Activated B cell treated with CpG ODN at 0.5 μM for 24 hours (primary cell): ENCODE measurements around the gene TATDN2. TPM values are rescaled to one million over a fixed set of nuclear protein-coding genes. Genes with fewer than 3 reads are reported as not detected.
"Not testable (repeated sequence)": the region's sequence is repeated elsewhere in the genome, so short reads cannot be mapped to it uniquely, and the experiment has no call there.

Experiments
- ATAC-seq: fragments of 200-7000 bp; cut with Tn5 transposase; one replicate; pipeline ENCODE4 v1.10.0; 2021; ENCODE audit warnings: low read depth, mild to moderate bottlenecking, moderate library complexity
- CTCF ChIA-PET: fragments of 350-600 bp; sonication (Branson Sonifier 250); formaldehyde crosslinking; loops from one replicate; lab custom pipeline; 2021; ENCODE audit warnings: antibody characterized with exemption; lab: Charles Lee
- POLR2A ChIA-PET: fragments of 350-600 bp; sonication (Branson Sonifier 250); formaldehyde crosslinking; loops from one replicate; lab custom pipeline; 2021; ENCODE audit warnings: antibody characterized with exemption; lab: Charles Lee
- DNase-seq: peaks from one replicate; pipeline ENCODE4 v3.0.0; 2022
- H3K27ac Mint-ChIP-seq: one replicate; pipeline ENCODE4 v1.8.0; 2020; ENCODE audit warnings: mixed read lengths
- H3K27me3 Mint-ChIP-seq: one replicate; pipeline ENCODE4 v1.8.0; 2021; ENCODE audit warnings: mixed read lengths
- H3K36me3 Mint-ChIP-seq: one replicate; pipeline ENCODE4 v1.8.0; 2021; ENCODE audit warnings: low read depth, mixed read lengths
- H3K4me1 Mint-ChIP-seq: one replicate; pipeline ENCODE4 v1.8.0; 2021; ENCODE audit warnings: mixed read lengths
- H3K4me3 Mint-ChIP-seq: one replicate; pipeline ENCODE4 v1.8.0; 2020; ENCODE audit warnings: mild to moderate bottlenecking, mixed read lengths
- H3K9me3 Mint-ChIP-seq: one replicate; pipeline ENCODE4 v1.8.0; 2020; ENCODE audit warnings: mixed read lengths
- intact Hi-C: fragments of 100-400 bp; cut with micrococcal nuclease; formaldehyde crosslinking; loops from one replicate; pipeline ENCODE4 v1.15.1; 2024
- total RNA-seq: library from RNA; stranded (reverse); gene quantifications from 2 replicates; pipeline ENCODE4 v1.2.3, GENCODE V29; 2022
- TF ChIP-seq, protein P1 (sequence below): fragments of 200-600 bp; IDR thresholded peaks from one replicate; pipeline ENCODE4 v1.8.0; 2022; ENCODE audit warnings: antibody characterized with exemption, mild to moderate bottlenecking

TATDN2 gene
- total RNA-seq, 1 donor from 2014 or later: 55.6 TPM

GRCh38 chr3:10292505-10293419 lies 44.5 kb downstream of the TATDN2 start, which contains the start of gene GHRL:
TSS of gene GHRL (minus strand) at chr3:10292947. CDS start at chr3:10290180, 2,767 bp downstream.
- Mint-ChIP-seq H3K4me1 (peaks cover 36% of the 10 kb centered on the region), H3K4me3 (peak within 1 kb of the TSS; percentile 81), H3K9me3 (no peaks in the 10 kb centered on the region), H3K36me3 (peaks cover 28% of the 10 kb centered on the region), H3K27ac (peak within 1 kb of the TSS; percentile 85), H3K27me3 (no peaks in the 10 kb centered on the region)
- ChIA-PET CTCF (interaction anchor here (0.9 to 1.3 kb wide), 3 partner anchors 29 to 360 kb away, joined by 3 read pairs; partner anchors contain the start of gene TATDN2), POLR2A (interaction anchor here (0.7 to 1.9 kb wide), 9 partner anchors 12 to 449 kb away, joined by 3 to 15 read pairs (median 6); partner anchors contain the start of genes CRELD1, EMC3, RPUSD3 and SEC13)
- TF ChIP-seq, protein P1, sequence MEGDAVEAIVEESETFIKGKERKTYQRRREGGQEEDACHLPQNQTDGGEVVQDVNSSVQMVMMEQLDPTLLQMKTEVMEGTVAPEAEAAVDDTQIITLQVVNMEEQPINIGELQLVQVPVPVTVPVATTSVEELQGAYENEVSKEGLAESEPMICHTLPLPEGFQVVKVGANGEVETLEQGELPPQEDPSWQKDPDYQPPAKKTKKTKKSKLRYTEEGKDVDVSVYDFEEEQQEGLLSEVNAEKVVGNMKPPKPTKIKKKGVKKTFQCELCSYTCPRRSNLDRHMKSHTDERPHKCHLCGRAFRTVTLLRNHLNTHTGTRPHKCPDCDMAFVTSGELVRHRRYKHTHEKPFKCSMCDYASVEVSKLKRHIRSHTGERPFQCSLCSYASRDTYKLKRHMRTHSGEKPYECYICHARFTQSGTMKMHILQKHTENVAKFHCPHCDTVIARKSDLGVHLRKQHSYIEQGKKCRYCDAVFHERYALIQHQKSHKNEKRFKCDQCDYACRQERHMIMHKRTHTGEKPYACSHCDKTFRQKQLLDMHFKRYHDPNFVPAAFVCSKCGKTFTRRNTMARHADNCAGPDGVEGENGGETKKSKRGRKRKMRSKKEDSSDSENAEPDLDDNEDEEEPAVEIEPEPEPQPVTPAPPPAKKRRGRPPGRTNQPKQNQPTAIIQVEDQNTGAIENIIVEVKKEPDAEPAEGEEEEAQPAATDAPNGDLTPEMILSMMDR: no peak
- intact Hi-C loops: loop anchor here (1.0 to 2.0 kb wide), 2 partner anchors 29 to 44 kb away; partner anchors contain the start of genes SEC13 and TATDN2
- DNase-seq (peak; percentile 50), ATAC-seq (peak; percentile 91)

DNA sequence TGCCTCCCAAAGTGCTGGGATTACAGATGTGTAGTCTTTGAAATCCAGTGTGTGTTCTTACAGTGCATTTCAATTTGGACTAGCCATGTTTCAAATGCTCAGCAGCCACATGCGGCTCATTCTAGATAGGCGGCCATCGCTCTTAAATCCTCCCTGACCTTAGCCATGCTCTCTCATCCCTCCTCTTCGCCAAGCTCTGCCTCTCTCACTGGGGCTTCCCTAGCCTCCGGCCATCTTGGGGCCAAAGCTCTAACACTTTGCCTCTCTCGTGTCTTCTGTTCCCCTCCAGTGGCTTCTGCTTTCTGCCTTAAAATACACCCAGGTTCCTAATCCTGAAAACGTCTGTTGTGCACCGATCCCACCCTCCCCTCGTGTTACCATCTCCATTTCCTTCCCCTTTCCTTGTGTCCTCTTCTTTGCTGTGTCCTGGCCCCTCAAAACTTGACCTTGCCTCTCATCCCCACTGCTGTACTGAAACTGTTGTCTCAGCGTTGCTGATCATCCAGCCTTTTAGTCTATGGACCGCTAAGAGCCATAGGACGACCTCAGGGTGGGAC lies 45.8 kb downstream of the TATDN2 start:
- no peak for ATAC-seq
- H3K9me3 Mint-ChIP-seq: no peaks in the 10 kb centered on the region
- no peak overlapping the region for H3K4me3 Mint-ChIP-seq
- DNase-seq: no peak
- intact Hi-C loops: no loop called here
- TF ChIP-seq, protein P1: no peak
- CTCF ChIA-PET: interaction anchor here (0.9 to 1.3 kb wide), 2 partner anchors 30 to 361 kb away, joined by 3 read pairs; no protein-coding TSS in a partner anchor
- H3K4me1 Mint-ChIP-seq: peaks cover 36% of the 10 kb centered on the region
- POLR2A ChIA-PET: interaction anchor here (1.3 to 1.9 kb wide), 2 partner anchors 11 to 153 kb away, joined by 4 to 9 read pairs; partner anchors contain the start of gene VHL
- peak overlapping the region; percentile 1 for H3K27ac Mint-ChIP-seq
- peaks cover 18% of the 10 kb centered on the region for H3K36me3 Mint-ChIP-seq
- H3K27me3 Mint-ChIP-seq: no peaks in the 10 kb centered on the region

DNA sequence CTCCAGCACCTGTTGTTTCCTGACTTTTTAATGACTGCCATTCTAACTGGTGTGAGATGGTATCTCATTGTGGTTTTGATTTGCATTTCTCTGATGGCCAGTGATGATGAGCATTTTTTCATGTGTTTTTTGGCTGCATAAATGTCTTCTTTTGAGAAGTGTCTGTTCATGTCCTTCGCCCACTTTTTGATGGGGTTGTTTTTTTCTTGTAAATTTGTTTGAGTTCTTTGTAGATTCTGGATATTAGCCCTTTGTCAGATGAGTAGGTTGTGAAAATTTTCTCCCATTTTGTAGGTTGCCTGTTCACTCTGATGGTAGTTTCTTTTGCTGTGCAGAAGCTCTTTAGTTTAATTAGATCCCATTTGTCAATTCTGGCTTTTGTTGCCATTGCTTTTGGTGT lies 49.8 kb downstream of the TATDN2 start:
- H3K27ac Mint-ChIP-seq, H3K4me3 Mint-ChIP-seq, H3K27me3 Mint-ChIP-seq, POLR2A ChIA-PET, CTCF ChIA-PET, H3K9me3 Mint-ChIP-seq, ATAC-seq, DNase-seq, intact Hi-C loops: not testable (repeated sequence)
- Mint-ChIP-seq H3K36me3 (peaks cover 49% of the 10 kb centered on the region), H3K4me1 (peaks cover 25% of the 10 kb centered on the region)

GRCh38 chr3:10299175-10299574 lies 50.9 kb downstream of the TATDN2 start:
- H3K27ac Mint-ChIP-seq: no peak overlapping the region

DNA sequence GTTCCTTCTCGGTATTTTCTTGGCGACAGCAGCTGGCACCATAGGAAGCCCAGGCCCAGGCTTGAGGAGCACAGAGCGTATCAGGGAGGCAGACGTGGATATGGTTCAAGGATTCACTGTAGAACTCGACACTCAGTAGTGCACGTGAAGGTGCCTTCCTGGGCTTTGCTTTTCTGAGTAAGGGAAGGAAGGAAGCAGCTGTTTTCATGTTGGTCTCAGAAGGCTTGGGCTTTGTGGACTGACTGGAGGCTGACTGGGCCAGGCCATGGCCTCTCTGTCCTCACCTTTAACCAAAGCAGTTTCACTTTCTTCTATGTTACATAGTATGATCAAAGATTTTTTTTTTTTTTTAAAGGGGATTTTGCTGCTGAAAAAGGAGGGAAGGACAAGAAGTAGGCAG lies 51.4 kb downstream of the TATDN2 start:
- peak; percentile 34 for ATAC-seq
- Mint-ChIP-seq H3K27me3 (no peaks in the 10 kb centered on the region), H3K4me1 (peaks cover 11% of the 10 kb centered on the region), H3K4me3 (no peak overlapping the region), H3K27ac (peak overlapping the region; percentile 47), H3K36me3 (peaks cover 65% of the 10 kb centered on the region), H3K9me3 (no peaks in the 10 kb centered on the region)
- intact Hi-C loops: no loop called here
- POLR2A ChIA-PET: interaction anchor here (0.5 to 0.6 kb wide), 3 partner anchors 17 to 902 kb away, joined by 3 to 6 read pairs (median 6); partner anchors contain the start of genes SETD5 and TATDN2
- no peak for DNase-seq
- TF ChIP-seq, protein P1: no peak
- CTCF ChIA-PET: no interaction called here

More at GRCh38 chr3:10299175-10299574, 50.9 kb downstream of the TATDN2 start:
- Mint-ChIP-seq H3K4me3 (no peak overlapping the region), H3K4me1 (peaks cover 14% of the 10 kb centered on the region), H3K9me3 (no peaks in the 10 kb centered on the region), H3K36me3 (peaks cover 60% of the 10 kb centered on the region), H3K27me3 (no peaks in the 10 kb centered on the region)
- intact Hi-C loops: no loop called here
- ChIA-PET CTCF (no interaction called here), POLR2A (interaction anchor here (0.6 kb wide), 2 partner anchors 17 to 51 kb away, joined by 3 to 6 read pairs; partner anchors contain the start of gene TATDN2)
- ATAC-seq (no peak), DNase-seq (no peak)
- TF ChIP-seq, protein P1: no peak
